GM19238 (cell line): ENCODE results near the gene TSPAN6.

ENCODE experiments used
- DNase-seq: peaks from one replicate; pipeline ENCODE4 v3.0.0; 2011; ENCODE audit warnings: low spot score; ENCODE audit not compliant: insufficient read length

TSPAN6 gene

GRCh38 chrX:100636321-100636991 is at the start of gene TSPAN6:
Gene TSPAN6 (minus strand): TSS chrX:100636806. CDS start chrX:100636694, 112 bp downstream.
- peak; percentile 22 for DNase-seq

- DNase-seq = no peak
These were observed 49.3 kb upstream of the TSPAN6 start for GRCh38 chrX:100685997-100686305.

- peak; percentile 42 for DNase-seq
These were observed 48.8 kb upstream of the TSPAN6 start for GRCh38 chrX:100685284-100685996.

- no peak for DNase-seq
These were observed 46.3 kb upstream of the TSPAN6 start for GRCh38 chrX:100682939-100683338.

- no peak for DNase-seq
These were observed 45.0 kb upstream of the TSPAN6 start for GRCh38 chrX:100681599-100681998.

GRCh38 chrX:100680756-100681155 is 44.1 kb upstream of the TSPAN6 start:
- no peak for DNase-seq

- DNase-seq = no peak
These were observed 41.1 kb upstream of the TSPAN6 start for GRCh38 chrX:100677611-100678181.

- DNase-seq = no peak
These were observed 38.1 kb upstream of the TSPAN6 start for GRCh38 chrX:100674705-100675104.

GRCh38 chrX:100673397-100673953 is 36.9 kb upstream of the TSPAN6 start:
- DNase-seq = no peak

- DNase-seq = no peak
These were observed 36.4 kb upstream of the TSPAN6 start for GRCh38 chrX:100672966-100673365.

- no peak for DNase-seq
These were observed 27.0 kb upstream of the TSPAN6 start for GRCh38 chrX:100663642-100664041.

GRCh38 chrX:100662796-100663195 is 26.2 kb upstream of the TSPAN6 start:
- DNase-seq = no peak

GRCh38 chrX:100662170-100662569 is 25.6 kb upstream of the TSPAN6 start:
- DNase-seq = no peak

- no peak for DNase-seq
These were observed 23.0 kb upstream of the TSPAN6 start for GRCh38 chrX:100659431-100660137.

GRCh38 chrX:100658941-100659381 is 22.4 kb upstream of the TSPAN6 start:
- DNase-seq = no peak

GRCh38 chrX:100654261-100654660 is 17.7 kb upstream of the TSPAN6 start:
- DNase-seq = no peak

- DNase-seq = no peak
These were observed 15.7 kb upstream of the TSPAN6 start for GRCh38 chrX:100652266-100652665.

GRCh38 chrX:100650841-100651240 is 14.2 kb upstream of the TSPAN6 start:
- DNase-seq = no peak

GRCh38 chrX:100649550-100650356 is 13.1 kb upstream of the TSPAN6 start:
- DNase-seq = no peak

- DNase-seq = no peak
These were observed 12.1 kb upstream of the TSPAN6 start for GRCh38 chrX:100648458-100649417.
